ENCODE measurements around the gene TRIM34. TPM values are rescaled to one million over a fixed set of nuclear protein-coding genes. Genes with fewer than 3 reads are reported as not detected.

Gene TRIM34
- total and polyA plus RNA-seq, 4 donors = 1.7 to 3.8 (median 2.5) TPM

GRCh38 chr11:5620651-5621521, 3.9 kb upstream of the TRIM34 start (continued):
- no peak for TF ChIP-seq REST (IDR thresholded peaks at IDR 0.05)
- TF ChIP-seq HNF4G (IDR thresholded peaks at IDR 0.05) = no peak

- Histone ChIP-seq H3K9ac (ENCODE audit: low read depth in 1 of 2, low read length in 2 of 2) (no peak overlapping the region), H3K36me3 (ENCODE audit: control insufficient read depth in 4 of 4, insufficient read depth in 3 of 4, low read depth in 1 of 4, low read length in 3 of 4) (no peaks in the 10 kb centered on the region), H3K9me3 (ENCODE audit: control insufficient read depth in 4 of 4, low read length in 3 of 4) (no peaks in the 10 kb centered on the region), H3K4me1 (ENCODE audit: control insufficient read depth in 4 of 4, insufficient read depth in 4 of 4, low read length in 3 of 4) (peaks cover 2 to 33% (median 23%) of the 10 kb centered on the region in 4 donors), H3K4me3 (ENCODE audit: low read depth in 1 of 3, low read length in 3 of 3) (no peak overlapping the region), H3K27me3 (ENCODE audit: control insufficient read depth in 4 of 4, insufficient read depth in 4 of 4, low read length in 3 of 4) (no peaks in the 10 kb centered on the region), H3K27ac (ENCODE audit: low read depth in 1 of 2, low read length in 2 of 2) (no peak overlapping the region)
- TF ChIP-seq CTCF (IDR thresholded peaks at IDR 0.05; ENCODE audit: low read depth, low read length, missing input control) = no peak
- no peak for TF ChIP-seq NR2F2 (IDR thresholded peaks at IDR 0.05)
- TF ChIP-seq FOXA1 (IDR thresholded peaks at IDR 0.05) = no peak
- TF ChIP-seq MAX (IDR thresholded peaks at IDR 0.05) = no peak
- no peak for TF ChIP-seq EGR1 (IDR thresholded peaks at IDR 0.05; ENCODE audit: low read depth in 2 of 2)
- TF ChIP-seq JUND (IDR thresholded peaks at IDR 0.05) = no peak
- no peak for TF ChIP-seq SP1 (IDR thresholded peaks at IDR 0.05)
- TF ChIP-seq GABPA (IDR thresholded peaks at IDR 0.05 in 1 of 2, conservative IDR thresholded peaks at IDR 0.05 in 1 of 2) = no peak
- TF ChIP-seq YY1 (IDR thresholded peaks at IDR 0.05) = no peak
- TF ChIP-seq RAD21 (IDR thresholded peaks at IDR 0.05) = no peak
- TF ChIP-seq TAF1 (conservative IDR thresholded peaks at IDR 0.05) = no peak
- TF ChIP-seq ZBTB33 (IDR thresholded peaks at IDR 0.05) = no peak
- no peak for TF ChIP-seq REST (IDR thresholded peaks at IDR 0.05)
- TF ChIP-seq ATF3 (IDR thresholded peaks at IDR 0.05) = no peak
- TF ChIP-seq RXRA (IDR thresholded peaks at IDR 0.05) = no peak
- no peak for TF ChIP-seq HNF4A (conservative IDR thresholded peaks at IDR 0.05)
- TF ChIP-seq HNF4G (IDR thresholded peaks at IDR 0.05) = no peak
- DNase-seq (ENCODE audit: low spot score) = no peak
These were observed 3.2 kb upstream of the TRIM34 start for GRCh38 chr11:5621580-5621979.

All from liver (tissue), 9 donors.